LNCAP (cell line): Measurements from ENCODE around the gene F3.

ENCODE experiments used
- CTCF ChIP-seq: fragments of 450-650 bp; IDR thresholded peaks from 2 replicates; pipeline ENCODE4 v1.5.1; 2017; ENCODE audit warnings: mild to moderate bottlenecking

Gene F3

GRCh38 chr1:94512816-94513215 lies 28.7 kb downstream of the F3 start:
- TF ChIP-seq CTCF = no peak

GRCh38 chr1:94504601-94505000 lies 37.0 kb downstream of the F3 start:
- TF ChIP-seq CTCF = no peak

- TF ChIP-seq CTCF = no peak
Observed at GRCh38 chr1:94503153-94503552, 38.4 kb downstream of the F3 start.

GRCh38 chr1:94501935-94502334 lies 39.6 kb downstream of the F3 start:
- TF ChIP-seq CTCF = no peak

GRCh38 chr1:94501426-94501825 lies 40.1 kb downstream of the F3 start:
- no peak for TF ChIP-seq CTCF

- no peak for TF ChIP-seq CTCF
Observed at GRCh38 chr1:94496076-94496755, 45.3 kb downstream of the F3 start.

- TF ChIP-seq CTCF = no peak
Observed at GRCh38 chr1:94490556-94490955, 51.0 kb downstream of the F3 start.

- TF ChIP-seq CTCF = no peak
Observed at GRCh38 chr1:94486990-94487389, 54.6 kb downstream of the F3 start.
